GM12892 (cell line): ENCODE measurements around the gene RNF2.
A peak's percentile ranks its signal among the peaks of the same experiment; 100 is the strongest.

Source experiments
- DNase-seq: peaks from one replicate; pipeline ENCODE4 v3.0.0; 2011; ENCODE audit not compliant: insufficient read length
- FAIRE-seq: peaks from 2 replicates; lab custom pipeline; 2011; peaks lifted over from hg19 to GRCh38; lab: Jason Lieb, UNC
- POLR2A ChIP-seq: IDR thresholded peaks from 2 replicates; pipeline ENCODE4 v1.6.1; 2011; ENCODE audit warnings: low read depth, low read length, control low read depth
- POLR2AphosphoS5 ChIP-seq: IDR thresholded peaks from 2 replicates; pipeline ENCODE4 v1.6.1; 2011; ENCODE audit warnings: low read depth, low read length, control low read depth
- TAF1 ChIP-seq: IDR thresholded peaks from 2 replicates; pipeline ENCODE4 v1.6.1; 2011; ENCODE audit warnings: low read depth, mild to moderate bottlenecking, control low read depth, low read length, borderline replicate concordance

RNF2 gene

GRCh38 chr1:185038813-185039376 is 6.5 kb upstream of the RNF2 start:
- DNase-seq (no peak), FAIRE-seq (no peak)
- TF ChIP-seq TAF1 (no peak), POLR2A (no peak), POLR2AphosphoS5 (no peak)

DNA sequence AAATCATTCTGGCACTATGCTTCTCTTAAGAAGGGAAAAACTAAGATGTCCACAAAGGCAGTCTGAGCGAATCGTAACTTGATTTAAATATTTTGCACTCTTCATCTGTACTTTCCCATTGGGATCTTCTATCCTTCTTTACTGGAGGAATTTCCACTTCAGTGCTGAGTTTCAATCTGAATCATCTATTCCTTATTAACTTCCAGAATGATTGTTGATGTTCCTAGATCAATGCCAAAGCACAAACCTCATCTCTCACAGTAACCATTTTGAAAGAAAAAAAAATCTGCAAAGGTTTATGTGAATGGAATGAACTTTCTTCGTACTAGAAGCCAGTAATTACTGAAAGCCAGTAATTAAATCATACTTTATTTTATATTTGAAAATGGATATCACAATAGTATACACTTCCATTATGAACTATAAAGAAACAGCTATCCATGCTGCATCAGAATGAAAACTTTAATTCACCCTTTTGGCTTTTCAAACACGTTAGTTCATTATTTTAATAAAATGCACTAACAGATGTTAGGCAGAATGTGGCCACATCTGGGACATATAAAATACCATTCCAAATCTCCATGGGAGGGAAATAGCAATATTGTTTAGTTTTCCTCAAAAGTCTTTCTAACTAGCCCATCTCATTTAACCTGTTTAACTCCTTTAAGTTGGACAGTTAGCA is 5.5 kb upstream of the RNF2 start:
- no peak for DNase-seq
- TF ChIP-seq POLR2AphosphoS5 = no peak
- TF ChIP-seq POLR2A = no peak
- no peak for TF ChIP-seq TAF1
- FAIRE-seq = no peak

DNA sequence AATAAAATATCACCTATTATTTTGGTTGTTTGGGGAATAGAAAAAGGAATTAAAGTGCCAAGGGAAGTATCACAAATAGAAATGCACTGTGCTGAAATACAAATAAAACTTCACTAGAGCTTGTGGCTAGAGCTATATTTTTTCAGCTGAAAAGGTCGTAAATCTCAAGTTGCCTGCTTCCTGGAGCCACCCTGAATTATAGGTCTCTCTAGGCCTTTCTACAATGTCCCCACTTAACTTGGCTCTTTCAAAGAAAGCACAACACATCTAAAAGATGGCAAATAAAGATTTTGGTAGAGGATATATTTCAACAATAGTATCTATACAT is 5.0 kb upstream of the RNF2 start:
- FAIRE-seq (no peak), DNase-seq (no peak)
- no peak for TF ChIP-seq POLR2A
- no peak for TF ChIP-seq POLR2AphosphoS5
- no peak for TF ChIP-seq TAF1

DNA sequence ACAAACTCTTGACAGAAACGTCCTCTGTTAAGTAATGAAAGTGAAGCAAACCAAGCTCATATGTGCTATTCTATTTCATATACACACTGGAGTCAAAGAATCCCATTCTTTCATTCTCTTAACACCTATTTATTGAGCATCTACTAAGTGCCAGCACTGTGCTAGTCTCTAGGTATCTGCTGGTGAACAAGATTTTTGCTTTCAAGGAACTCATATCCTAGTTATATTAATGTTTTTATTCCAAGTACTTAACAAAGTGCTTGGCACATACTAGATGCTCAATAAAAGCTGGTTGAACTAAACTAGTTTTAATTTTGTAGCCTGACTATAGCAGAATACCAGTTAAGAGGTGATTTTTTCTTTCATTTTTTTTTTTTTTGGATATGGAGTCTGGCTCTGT is 3.6 kb upstream of the RNF2 start:
- DNase-seq (no peak), FAIRE-seq (no peak)
- no peak for TF ChIP-seq POLR2AphosphoS5
- TF ChIP-seq TAF1 = no peak
- TF ChIP-seq POLR2A = no peak

DNA sequence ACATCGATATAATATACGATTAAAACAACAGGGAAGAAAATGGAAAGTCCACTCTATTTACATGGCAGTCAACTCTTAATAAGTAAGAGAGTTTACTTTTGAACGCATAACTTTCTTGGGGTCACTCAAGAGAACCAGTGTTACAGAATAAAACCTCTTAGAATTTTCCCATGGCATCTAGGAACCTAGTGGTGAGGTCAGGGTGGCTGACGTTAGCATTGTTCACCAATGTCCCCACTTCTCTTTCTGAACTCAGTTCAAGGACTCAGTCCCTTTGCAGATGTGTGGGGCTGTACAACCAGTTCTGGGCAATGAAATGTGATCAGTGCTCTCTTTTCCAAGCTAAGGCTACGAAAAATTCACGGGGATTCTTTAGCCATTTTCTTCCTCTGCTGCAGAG is 2.6 kb upstream of the RNF2 start:
- FAIRE-seq = no peak
- TF ChIP-seq TAF1 (no peak), POLR2AphosphoS5 (no peak), POLR2A (no peak)
- DNase-seq = no peak

GRCh38 chr1:185044387-185044786 is 971 bp upstream of the RNF2 start:
- TF ChIP-seq POLR2AphosphoS5 (no peak), TAF1 (no peak), POLR2A (no peak)
- FAIRE-seq = peak; percentile 36
- no peak for DNase-seq

- DNase-seq (peak; percentile 22), FAIRE-seq (peak; percentile 90)
- TF ChIP-seq POLR2A (no peak), TAF1 (0 out of 2 replicates have a peak, but pooled peaks have one; percentile 24)
Measured at GRCh38 chr1:185045814-185046492, 595 bp downstream of the RNF2 start.

GRCh38 chr1:185046668-185047067 is 1.3 kb downstream of the RNF2 start:
- FAIRE-seq = no peak
- DNase-seq = no peak
- TF ChIP-seq POLR2A = no peak
- no peak for TF ChIP-seq POLR2AphosphoS5
- no peak for TF ChIP-seq TAF1

GRCh38 chr1:185049670-185050069 is 4.3 kb downstream of the RNF2 start:
- no peak for DNase-seq
- no peak for FAIRE-seq
- no peak for TF ChIP-seq TAF1
- no peak for TF ChIP-seq POLR2AphosphoS5
- TF ChIP-seq POLR2A = no peak

DNA sequence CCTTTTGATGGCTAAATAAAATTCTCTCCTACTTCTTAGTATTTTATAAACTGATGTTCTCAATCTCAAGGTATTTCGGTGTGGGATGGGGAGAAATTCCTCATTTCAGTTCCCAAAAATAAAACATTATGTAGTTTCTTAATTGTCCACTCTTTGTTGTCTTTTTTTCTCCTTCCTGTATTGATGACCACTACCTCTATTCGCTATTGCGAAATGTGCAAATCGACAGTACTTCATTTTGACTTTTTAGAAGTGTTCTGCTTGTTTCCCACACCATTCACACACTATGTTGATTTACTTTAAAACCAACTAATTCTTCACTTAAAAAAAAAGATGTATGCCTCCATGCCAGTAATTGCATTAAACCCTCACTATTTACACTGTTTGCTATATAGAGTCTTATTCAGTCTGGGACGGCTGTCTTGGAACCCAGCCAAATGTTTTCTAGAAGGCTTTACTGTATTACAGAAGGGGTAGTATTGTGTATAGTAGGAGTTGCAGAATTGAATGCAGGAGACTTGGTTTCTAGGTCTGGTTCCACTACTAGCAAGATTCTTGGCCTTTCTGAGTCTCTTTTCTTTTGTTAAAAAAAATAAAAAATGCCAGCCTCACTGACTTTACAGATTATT is 5.6 kb downstream of the RNF2 start:
- DNase-seq (no peak), FAIRE-seq (no peak)
- no peak for TF ChIP-seq POLR2AphosphoS5
- no peak for TF ChIP-seq POLR2A
- no peak for TF ChIP-seq TAF1

- no peak for FAIRE-seq
- no peak for DNase-seq
- TF ChIP-seq POLR2A (no peak), POLR2AphosphoS5 (no peak), TAF1 (no peak)
Measured at GRCh38 chr1:185053204-185053603, 7.8 kb downstream of the RNF2 start.
